Middle frontal gyrus (tissue), 1 donor: ENCODE measurements around the gene NOTCH2NLA.
"Not testable (repeated sequence)": the region's sequence is repeated elsewhere in the genome, so short reads cannot be mapped to it uniquely, and the experiment has no call there.

Experiments
- DNase-seq: peaks from one replicate; pipeline ENCODE4 v3.0.0-alpha.2; 2015; ENCODE audit warnings: low spot score; ENCODE audit errors: extremely low spot score

The NOTCH2NLA gene

GRCh38 chr1:146167740-146168139, 61.1 kb downstream of the NOTCH2NLA start:
- not testable (repeated sequence) for DNase-seq

GRCh38 chr1:146167273-146167672, 61.5 kb downstream of the NOTCH2NLA start:
- not testable (repeated sequence) for DNase-seq

GRCh38 chr1:146144465-146144864, 84.4 kb downstream of the NOTCH2NLA start, which contains the start of gene NBPF10:
TSS of gene NBPF10 (minus strand) at chr1:146144804. CDS start at chr1:146144769, 35 bp downstream.
- not testable (repeated sequence) for DNase-seq
